Left cardiac atrium (tissue), 4 donors: Measurements from ENCODE around the gene MYOCD. TPM values are rescaled to one million over a fixed set of nuclear protein-coding genes. Genes with fewer than 3 reads are reported as not detected.

Source experiments
- ATAC-seq, 2 donors: fragments of 200-7000 bp; cut with Tn5 transposase; one replicate each; pipeline ENCODE4 v1.9.1; 2020; ENCODE audit warnings: mild to moderate bottlenecking in 2 of 2, moderate library complexity in 2 of 2
- DNase-seq: peaks from one replicate; pipeline ENCODE4 v3.0.0-alpha.2; 2020
- intact Hi-C, 2 donors: fragments of 100-400 bp; cut with DNase I; formaldehyde crosslinking; loops; one replicate each; pipeline versions ENCODE4 v1.14.1 to v1.15.1; 2022 to 2023
- total RNA-seq, 2 donors: library from RNA; stranded (reverse); fragmentation: NEBNext Ultra II Directional; extraction: Animal tissue kit (Norgen Biotek cat#: 25700); gene quantifications; one replicate each; pipeline ENCODE4 v1.2.1, GENCODE V29; 2021
- donor health status: DM: no; HTN: yes; CAD: no.
- donor health status: DM: no; HTN: yes; CAD: no; lungs with severe emphysema.
- donor health status: DM: yes; HTN: yes; CAD: no.
- donor health status: Dilated cardiomyopathy.

MYOCD gene
- total RNA-seq, 2 donors from 2014 or later, result 36.0 to 38.7 TPM

- DNase-seq (no peak), ATAC-seq (no peak)
- intact Hi-C loops, result loop anchor here in 1 of 2 donors (10.0 kb wide), 1 partner anchor 51 kb away; no protein-coding TSS in a partner anchor
Observed at GRCh38 chr17:12735517-12735916, 69.8 kb downstream of the MYOCD start.

- DNase-seq (no peak), ATAC-seq (no peak)
- intact Hi-C loops, result loop anchor here in 1 of 2 donors (10.0 kb wide), 1 partner anchor 52 kb away; no protein-coding TSS in a partner anchor
Observed at GRCh38 chr17:12736526-12736925, 70.8 kb downstream of the MYOCD start.

- no peak for DNase-seq
- peak in 1 of 2 donors; percentile 5 for ATAC-seq
- intact Hi-C loops, result loop anchor here in 1 of 2 donors (10.0 kb wide), 1 partner anchor 53 kb away; no protein-coding TSS in a partner anchor
Observed at GRCh38 chr17:12737740-12738469, 72.2 kb downstream of the MYOCD start.

GRCh38 chr17:12738624-12739023, 72.9 kb downstream of the MYOCD start:
- no peak for DNase-seq
- intact Hi-C loops, result loop anchor here in 1 of 2 donors (10.0 kb wide), 1 partner anchor 54 kb away; no protein-coding TSS in a partner anchor
- ATAC-seq, result no peak

GRCh38 chr17:12739500-12739899, 73.8 kb downstream of the MYOCD start:
- DNase-seq (no peak), ATAC-seq (no peak)
- intact Hi-C loops, result loop anchor here in 1 of 2 donors (10.0 kb wide), 1 partner anchor 55 kb away; no protein-coding TSS in a partner anchor

GRCh38 chr17:12743046-12743445, 77.4 kb downstream of the MYOCD start:
- no peak for DNase-seq
- ATAC-seq, result peak; percentile 35 to 43
- intact Hi-C loops, result loop anchor here in 1 of 2 donors (5.0 kb wide), 1 partner anchor 196 kb away; no protein-coding TSS in a partner anchor

GRCh38 chr17:12744298-12744697, 78.6 kb downstream of the MYOCD start:
- intact Hi-C loops, result loop anchor here in 1 of 2 donors (5.0 kb wide), 1 partner anchor 197 kb away; no protein-coding TSS in a partner anchor
- ATAC-seq (peak; percentile 89 to 92), DNase-seq (peak; percentile 48)

- DNase-seq (no peak), ATAC-seq (no peak)
- intact Hi-C loops, result loop anchor here in 1 of 2 donors (5.0 kb wide), 1 partner anchor 197 kb away; no protein-coding TSS in a partner anchor
Observed at GRCh38 chr17:12744786-12745185, 79.1 kb downstream of the MYOCD start.

GRCh38 chr17:12745486-12745885, 79.8 kb downstream of the MYOCD start:
- ATAC-seq (no peak), DNase-seq (no peak)
- intact Hi-C loops, result no loop called here

GRCh38 chr17:12756786-12757185, 91.1 kb downstream of the MYOCD start:
- DNase-seq, result no peak
- intact Hi-C loops, result no loop called here
- no peak for ATAC-seq

GRCh38 chr17:12759090-12759489, 93.4 kb downstream of the MYOCD start:
- DNase-seq (no peak), ATAC-seq (no peak)
- intact Hi-C loops, result no loop called here

GRCh38 chr17:12765548-12765947, 99.9 kb downstream of the MYOCD start:
- intact Hi-C loops, result loop anchor here in 1 of 2 donors (10.0 kb wide), 1 partner anchor 219 kb away; no protein-coding TSS in a partner anchor
- ATAC-seq (peak; percentile 89 to 96), DNase-seq (peak; percentile 67)

GRCh38 chr17:12768255-12768654, 102.6 kb downstream of the MYOCD start:
- ATAC-seq, result no peak
- DNase-seq, result no peak
- intact Hi-C loops, result loop anchor here in 1 of 2 donors (10.0 kb wide), 1 partner anchor 217 kb away; no protein-coding TSS in a partner anchor

- ATAC-seq (no peak), DNase-seq (no peak)
- intact Hi-C loops, result loop anchor here in 1 of 2 donors (10.0 kb wide), 1 partner anchor 215 kb away; no protein-coding TSS in a partner anchor
Observed at GRCh38 chr17:12769981-12770380, 104.3 kb downstream of the MYOCD start.

- DNase-seq (no peak), ATAC-seq (no peak)
- intact Hi-C loops, result no loop called here
Observed at GRCh38 chr17:12773153-12773552, 107.5 kb downstream of the MYOCD start.

GRCh38 chr17:12789075-12789480, 123.4 kb downstream of the MYOCD start:
- intact Hi-C loops, result no loop called here
- ATAC-seq (no peak), DNase-seq (no peak)

- peak; percentile 79 for DNase-seq
- peak; percentile 94 to 96 for ATAC-seq
- intact Hi-C loops, result no loop called here
Observed at GRCh38 chr17:12789481-12790248, 124.0 kb downstream of the MYOCD start, which contains the start of gene ARHGAP44. Gene ARHGAP44 (plus strand): TSS chr17:12789498. CDS start chr17:12789839, 341 bp downstream.

- intact Hi-C loops, result no loop called here
- DNase-seq (no peak), ATAC-seq (peak; percentile 19 to 34)
Observed at GRCh38 chr17:12790249-12791106, 124.8 kb downstream of the MYOCD start.
